T1000 (cell line): ENCODE measurements around the gene FLG2.
"Not testable (repeated sequence)": the region's sequence is repeated elsewhere in the genome, so short reads cannot be mapped to it uniquely, and the experiment has no call there.

Experiments used
- DNase-seq: peaks from one replicate; lab custom pipeline; 2025; ENCODE audit warnings: mixed read lengths; lab: John Stamatoyannopoulos, UW

The FLG2 gene

DNA sequence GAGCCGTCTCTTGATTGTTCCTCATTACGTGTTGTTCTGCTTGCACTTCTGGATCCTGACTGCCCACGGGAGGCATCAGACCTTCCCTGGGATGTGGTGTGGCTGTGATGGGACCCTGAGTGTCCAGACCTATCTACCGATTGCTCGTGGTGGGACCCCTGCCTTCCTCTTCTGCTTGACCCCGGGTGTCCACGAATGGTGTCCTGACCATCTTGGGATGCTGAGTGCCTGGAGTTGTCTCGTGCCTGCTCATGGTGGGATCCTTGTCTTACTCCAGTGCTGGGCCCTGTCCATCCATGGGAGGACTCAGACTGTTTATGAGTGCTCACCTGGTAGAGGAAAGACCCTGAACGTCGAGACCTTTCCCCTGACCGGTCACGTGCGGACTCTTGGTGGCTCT, 47.6 kb downstream of the FLG2 start:
- DNase-seq: not testable (repeated sequence)

DNA sequence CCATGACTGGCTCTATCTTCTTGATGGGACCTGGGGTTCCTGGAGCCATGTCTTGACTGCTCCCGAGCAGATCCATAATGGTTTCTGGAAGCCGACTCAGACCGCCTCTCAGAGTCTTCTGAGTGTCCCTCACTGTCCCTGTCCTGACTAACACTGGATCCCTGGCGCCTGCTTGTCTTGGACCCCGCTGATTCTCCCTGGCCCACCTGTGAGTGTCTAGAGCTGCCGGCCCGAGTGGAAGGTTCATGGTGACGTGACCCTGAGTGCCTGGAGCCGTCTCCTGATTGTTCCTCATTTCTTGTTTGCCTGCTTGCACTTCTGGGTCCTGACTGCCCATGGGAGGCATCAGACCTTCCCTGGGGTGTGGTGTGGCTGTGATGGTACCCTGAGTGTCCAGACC, 49.9 kb downstream of the FLG2 start:
- no peak for DNase-seq

DNA sequence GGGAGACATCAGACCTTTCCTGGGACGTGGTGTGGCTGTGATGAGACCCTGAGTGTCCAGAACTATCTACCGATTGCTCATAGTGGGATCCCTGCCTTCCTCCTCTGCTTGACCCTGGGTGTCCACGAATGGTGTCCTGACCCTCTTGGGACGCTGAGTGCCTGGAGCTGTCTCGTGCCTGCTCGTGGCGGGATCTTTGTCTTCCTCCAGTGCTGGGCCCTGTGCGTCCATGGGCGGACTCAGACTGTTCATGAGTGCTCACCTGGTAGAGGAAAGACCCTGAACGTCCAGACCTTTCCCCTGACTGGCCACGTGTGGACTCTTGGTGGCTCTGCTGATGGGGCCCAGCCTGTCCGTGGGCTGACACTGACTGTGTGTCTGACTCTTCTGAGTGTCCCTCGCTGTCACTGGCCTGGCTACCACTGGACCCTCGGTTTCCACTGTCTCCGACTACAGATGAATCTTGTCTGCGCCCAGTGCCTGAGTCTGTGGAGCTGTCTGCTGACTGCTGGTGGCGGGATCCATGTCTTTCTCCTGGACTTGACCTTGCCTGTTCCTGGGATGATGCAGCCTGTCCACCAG, 50.4 kb downstream of the FLG2 start:
- DNase-seq: not testable (repeated sequence)

GRCh38 chr1:152308758-152309157, 51.0 kb downstream of the FLG2 start:
- not testable (repeated sequence) for DNase-seq

GRCh38 chr1:152307970-152308369, 51.8 kb downstream of the FLG2 start:
- DNase-seq: not testable (repeated sequence)

DNA sequence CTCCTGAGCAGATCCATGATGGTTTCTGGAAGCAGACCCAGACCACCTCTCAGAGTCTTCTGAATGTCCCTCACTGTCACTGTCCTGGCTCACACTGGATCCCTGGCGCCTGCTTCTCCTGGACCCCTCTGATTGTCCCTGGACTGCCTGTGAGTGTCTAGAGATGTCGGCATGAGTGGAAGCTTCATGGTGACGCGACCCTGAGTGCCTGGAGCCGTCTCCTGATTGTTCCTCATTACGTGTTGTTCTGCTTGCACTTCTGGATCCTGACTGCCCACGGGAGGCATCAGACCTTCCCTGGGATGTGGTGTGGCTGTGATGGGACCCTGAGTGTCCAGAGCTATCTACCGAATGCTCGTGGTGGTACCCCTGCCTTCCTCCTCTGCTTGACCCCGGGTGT, 53.7 kb downstream of the FLG2 start:
- not testable (repeated sequence) for DNase-seq

DNA sequence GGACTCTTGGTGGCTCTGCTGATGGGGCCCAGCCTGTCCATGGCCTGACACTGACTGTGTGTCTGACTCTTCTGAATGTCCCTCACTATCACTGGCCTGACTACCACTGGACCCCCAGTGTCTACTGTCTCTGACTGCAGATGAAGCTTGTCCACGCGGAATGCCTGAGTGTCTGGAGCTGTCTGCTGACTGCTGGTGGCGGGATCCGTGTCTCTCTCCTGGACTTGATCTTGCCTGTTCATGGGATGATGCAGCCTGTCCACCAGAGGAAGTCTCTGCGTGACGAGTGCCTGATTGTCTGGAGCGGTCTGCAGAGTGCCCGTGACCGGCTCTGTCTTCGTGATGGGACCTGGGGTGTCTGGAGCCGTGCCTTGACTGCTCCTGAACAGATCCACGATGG, 55.0 kb downstream of the FLG2 start:
- not testable (repeated sequence) for DNase-seq

- DNase-seq: not testable (repeated sequence)
Measured at GRCh38 chr1:152303139-152303872, 56.5 kb downstream of the FLG2 start.
